Gastroesophageal sphincter (tissue), 4 donors: ENCODE data around the gene HES4. TPM values are rescaled to one million over a fixed set of nuclear protein-coding genes. Genes with fewer than 3 reads are reported as not detected.

Experiments
- ATAC-seq: fragments of 150-250 bp; one replicate; pipeline ENCODE4 v1.9.1; 2016; ENCODE audit warnings: mild to moderate bottlenecking, moderate library complexity
- H3K27ac ChIP-seq, 4 donors: fragments of 200-600 bp; sonication (generic) in 3 of 4; 1 replicate in 3 of 4; 2 replicates in 1 of 4; pipeline ENCODE4 v1.5.1; 2016 to 2019
- H3K27me3 ChIP-seq: fragments of 200-600 bp; sonication (generic); one replicate; pipeline ENCODE4 v1.5.1; 2019
- H3K36me3 ChIP-seq, 2 donors: fragments of 200-600 bp; sonication (generic); one replicate each; pipeline ENCODE4 v1.5.1; 2019; ENCODE audit warnings: control low read depth in 1 of 2
- H3K4me1 ChIP-seq, 3 donors: fragments of 200-600 bp; sonication (generic); 1 replicate in 2 of 3; 2 replicates in 1 of 3; pipeline ENCODE4 v1.5.1; 2016 to 2019; ENCODE audit warnings: control low read depth in 2 of 3
- H3K4me3 ChIP-seq, 2 donors: fragments of 200-600 bp; sonication (generic); one replicate each; pipeline ENCODE4 v1.5.1; 2019; ENCODE audit warnings: mild to moderate bottlenecking in 1 of 2, moderate library complexity in 1 of 2
- H3K9me3 ChIP-seq, 3 donors: fragments of 200-600 bp; sonication (generic); one replicate each; pipeline ENCODE4 v1.5.1; 2017 to 2019; ENCODE audit warnings: control low read depth in 2 of 3
- CTCF ChIP-seq, 4 experiments: fragments of 200-600 bp in 2 of 4; fragments of 450-650 bp in 2 of 4; sonication (generic) in 1 of 4; IDR thresholded peaks; one replicate each; pipeline ENCODE4 v1.5.1; 2017 to 2019; ENCODE audit warnings: antibody characterized with exemption in 4 of 4, mild to moderate bottlenecking in 2 of 4, moderate library complexity in 2 of 4
- EP300 ChIP-seq: sonication (generic); formaldehyde crosslinking; IDR thresholded peaks from one replicate; pipeline ENCODE4 v1.6.1; 2017; ENCODE audit warnings: antibody characterized with exemption, mild to moderate bottlenecking
- POLR2A ChIP-seq, 2 donors: fragments of 450-650 bp; IDR thresholded peaks; one replicate each; pipeline ENCODE4 v1.6.1; 2017; ENCODE audit warnings: antibody characterized with exemption in 2 of 2, mild to moderate bottlenecking in 2 of 2, moderate library complexity in 1 of 2
- POLR2AphosphoS5 ChIP-seq: sonication (generic); formaldehyde crosslinking; IDR thresholded peaks from one replicate; pipeline ENCODE4 v1.6.1; 2017; ENCODE audit warnings: antibody characterized with exemption
- whole genome bisulfite sequencing, 2 donors: methylation state at CpG; one replicate each; pipeline ENCODE4 v1.1.5; 2018; ENCODE audit warnings: low coverage in 1 of 2; 5-methylcytosine and 5-hydroxymethylcytosine counted together
- total RNA-seq, 4 donors: library from RNA; depleted of rRNA; stranded (reverse); fragments of >200 nt; gene quantifications; one replicate each; pipeline ENCODE4 v1.1.0, GENCODE V29; 2016

The HES4 gene
- total RNA-seq, 4 donors from 2014 or later = 33.6 to 77.6 (median 48.4) TPM

DNA sequence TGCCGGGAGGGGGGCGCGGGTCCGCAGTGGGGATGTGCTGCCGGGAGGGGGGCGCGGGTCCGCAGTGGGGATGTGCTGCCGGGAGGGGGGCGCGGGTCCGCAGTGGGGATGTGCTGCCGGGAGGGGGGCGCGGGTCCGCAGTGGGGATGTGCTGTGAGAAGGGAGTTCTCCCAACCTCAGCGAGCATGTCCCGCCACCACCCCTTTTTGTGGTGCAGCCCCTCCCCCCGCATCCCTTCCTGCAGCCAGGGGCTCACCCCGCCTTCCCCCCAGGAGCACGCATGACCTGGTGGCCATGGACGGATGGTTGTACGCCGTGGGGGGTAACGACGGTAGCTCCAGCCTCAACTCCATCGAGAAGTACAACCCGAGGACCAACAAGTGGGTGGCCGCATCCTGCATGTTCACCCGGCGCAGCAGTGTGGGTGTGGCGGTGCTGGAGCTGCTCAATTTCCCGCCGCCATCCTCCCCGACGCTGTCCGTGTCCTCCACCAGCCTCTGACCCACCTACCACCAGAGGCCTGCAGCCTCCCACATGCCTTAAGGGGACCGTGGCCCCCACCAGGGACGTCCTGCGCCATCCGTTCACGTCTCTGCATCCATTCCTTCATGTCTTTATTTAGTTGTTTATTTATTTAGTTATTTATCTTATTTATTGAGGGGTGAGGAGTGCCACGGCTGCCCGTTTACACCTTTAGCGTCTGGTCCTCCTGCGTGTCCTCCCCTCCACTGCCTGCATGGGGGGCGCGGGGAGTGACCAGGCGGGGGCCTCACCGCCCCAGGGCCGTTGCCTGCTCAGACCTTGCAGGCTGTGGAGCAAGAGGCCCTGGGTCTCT, 35.0 kb downstream of the HES4 start:
- ATAC-seq = no peak
- no peak overlapping the region for H3K27ac ChIP-seq
- TF ChIP-seq POLR2A (IDR thresholded peaks at IDR 0.05) = no peak
- no peak for TF ChIP-seq CTCF (IDR thresholded peaks at IDR 0.05)
- no peak for TF ChIP-seq EP300
- no peak for TF ChIP-seq POLR2AphosphoS5
- 88 to 92% methylated on average over 8 to 13 of the region's 51 CpGs for WGBS, 2 donors
- H3K27me3 ChIP-seq = peaks cover 29% of the 10 kb centered on the region
- H3K9me3 ChIP-seq = no peaks in the 10 kb centered on the region
- peaks cover 0 to 31% of the 10 kb centered on the region in 2 donors for H3K36me3 ChIP-seq
- H3K4me3 ChIP-seq = no peak overlapping the region
- H3K4me1 ChIP-seq = peaks cover 0 to 37% (median 16%) of the 10 kb centered on the region in 3 donors

DNA sequence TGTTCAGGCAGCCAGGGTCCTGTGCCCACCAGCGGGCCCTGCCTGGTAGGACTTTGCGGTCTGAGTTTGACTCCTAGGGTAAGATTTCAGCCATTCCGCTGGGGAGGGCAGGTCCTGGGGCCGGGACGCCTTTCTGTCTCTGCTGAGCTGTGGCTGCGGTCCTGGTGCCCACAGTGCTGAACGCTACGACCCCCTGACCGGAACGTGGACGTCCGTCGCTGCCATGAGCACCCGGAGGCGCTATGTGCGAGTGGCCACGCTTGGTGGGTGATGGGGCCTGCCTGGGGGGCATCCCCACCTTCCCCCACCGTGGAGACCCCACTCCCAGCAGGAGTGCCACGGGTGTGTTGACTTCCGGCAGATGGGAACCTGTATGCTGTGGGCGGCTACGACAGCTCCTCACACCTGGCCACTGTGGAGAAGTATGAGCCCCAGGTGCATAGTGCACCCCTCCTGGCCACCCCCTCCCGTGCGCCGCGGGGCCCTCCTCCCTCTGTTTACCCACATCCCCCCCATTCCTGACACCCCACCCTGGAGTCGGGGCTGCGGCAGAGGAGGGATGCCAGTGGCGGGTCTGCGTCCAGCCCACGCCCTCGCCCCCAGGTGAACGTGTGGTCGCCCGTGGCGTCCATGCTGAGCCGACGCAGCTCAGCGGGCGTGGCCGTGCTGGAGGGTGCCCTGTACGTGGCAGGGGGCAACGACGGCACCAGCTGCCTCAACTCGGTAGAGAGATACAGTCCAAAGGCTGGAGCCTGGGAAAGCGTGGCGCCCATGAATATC, 36.0 kb downstream of the HES4 start:
- Histone ChIP-seq H3K27ac (no peak overlapping the region), H3K9me3 (no peaks in the 10 kb centered on the region), H3K36me3 (peaks cover 0 to 31% of the 10 kb centered on the region in 2 donors), H3K4me3 (no peak overlapping the region), H3K27me3 (peaks cover 20% of the 10 kb centered on the region), H3K4me1 (peaks cover 0 to 44% (median 19%) of the 10 kb centered on the region in 3 donors)
- TF ChIP-seq POLR2A (IDR thresholded peaks at IDR 0.05) = no peak
- no peak for TF ChIP-seq CTCF (IDR thresholded peaks at IDR 0.05)
- TF ChIP-seq POLR2AphosphoS5 = no peak
- TF ChIP-seq EP300 = no peak
- no peak for ATAC-seq
- no CpG with 5 or more reads among the region's 47 CpGs for WGBS, 2 donors

- whole genome bisulfite sequencing, 2 donors = 97% methylated on average over 6 of the region's 16 CpGs; no CpG with 5 or more reads in 1 of the 2 donors
- Histone ChIP-seq H3K27ac (no peak overlapping the region), H3K4me3 (no peak overlapping the region), H3K9me3 (no peaks in the 10 kb centered on the region), H3K36me3 (peaks cover 0 to 31% of the 10 kb centered on the region in 2 donors), H3K4me1 (peaks cover 0 to 49% (median 23%) of the 10 kb centered on the region in 3 donors), H3K27me3 (peaks cover 13% of the 10 kb centered on the region)
- no peak for TF ChIP-seq EP300
- TF ChIP-seq CTCF (IDR thresholded peaks at IDR 0.05) = no peak
- TF ChIP-seq POLR2A (IDR thresholded peaks at IDR 0.05) = no peak
- no peak for TF ChIP-seq POLR2AphosphoS5
- ATAC-seq = no peak
Observed at GRCh38 chr1:963301-963651, 36.6 kb downstream of the HES4 start.

DNA sequence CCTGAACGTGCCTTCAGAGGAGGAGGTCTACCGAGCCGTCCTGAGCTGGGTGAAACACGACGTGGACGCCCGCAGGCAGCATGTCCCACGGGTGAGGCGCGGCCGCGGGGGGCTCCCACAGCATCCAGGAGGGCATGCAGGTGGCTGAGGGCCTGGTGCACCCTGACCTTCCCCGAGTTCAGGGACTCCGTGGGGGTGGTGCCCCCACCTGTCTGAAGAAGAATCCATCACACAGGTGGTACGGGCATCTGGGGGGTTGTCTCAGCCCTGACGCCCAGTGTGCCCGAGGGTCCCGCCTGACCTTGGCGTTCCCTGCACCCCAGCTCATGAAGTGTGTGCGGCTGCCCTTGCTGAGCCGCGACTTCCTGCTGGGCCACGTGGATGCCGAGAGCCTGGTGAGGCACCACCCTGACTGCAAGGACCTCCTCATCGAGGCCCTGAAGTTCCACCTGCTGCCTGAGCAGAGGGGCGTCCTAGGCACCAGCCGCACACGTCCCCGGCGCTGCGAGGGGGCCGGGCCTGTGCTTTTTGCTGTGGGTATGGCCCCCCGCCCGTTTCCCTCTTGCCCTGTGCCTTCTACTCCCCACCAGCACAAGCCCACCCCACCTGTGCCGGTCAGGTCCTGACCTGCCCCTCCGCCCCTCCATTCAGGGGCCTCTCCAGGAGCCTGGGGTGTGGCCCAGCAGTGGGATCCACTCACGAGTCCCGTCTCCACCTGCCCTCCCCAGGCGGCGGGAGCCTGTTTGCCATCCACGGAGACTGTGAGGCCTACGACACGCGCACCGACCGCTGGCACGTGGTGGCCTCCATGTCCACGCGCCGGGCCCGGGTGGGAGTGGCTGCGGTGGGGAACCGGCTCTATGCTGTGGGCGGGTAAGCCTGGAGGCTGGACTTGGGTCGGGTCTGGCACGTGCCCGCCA, 37.3 kb downstream of the HES4 start:
- H3K36me3 ChIP-seq = peaks cover 0 to 31% of the 10 kb centered on the region in 2 donors
- WGBS, 2 donors = no CpG with 5 or more reads among the region's 57 CpGs
- H3K4me1 ChIP-seq = peaks cover 0 to 55% (median 29%) of the 10 kb centered on the region in 3 donors
- no peak overlapping the region for H3K27ac ChIP-seq
- H3K4me3 ChIP-seq = no peak overlapping the region
- no peak for TF ChIP-seq CTCF (IDR thresholded peaks at IDR 0.05)
- TF ChIP-seq POLR2A (IDR thresholded peaks at IDR 0.05) = no peak
- no peak for TF ChIP-seq POLR2AphosphoS5
- TF ChIP-seq EP300 = no peak
- no peak for ATAC-seq
- peaks cover 7% of the 10 kb centered on the region for H3K27me3 ChIP-seq
- no peaks in the 10 kb centered on the region for H3K9me3 ChIP-seq
